Fibroblast of lung (primary cell): ENCODE results near the gene TBXT. TPM values are rescaled to one million over a fixed set of nuclear protein-coding genes. Genes with fewer than 3 reads are reported as not detected.

Source experiments
- DNase-seq, 2 donors: peaks; one replicate each; pipeline versions ENCODE4 v3.0.0 to v3.0.0-alpha.2; 2010; ENCODE audit warnings: low read depth in 2 of 2
- H2AFZ ChIP-seq: 2 replicates; pipeline ENCODE4 v1.5.1; 2012; ENCODE audit warnings: low read length, control low read depth, inconsistent platforms
- H3K27ac ChIP-seq: 2 replicates; pipeline ENCODE4 v1.5.1; 2011; ENCODE audit warnings: low read length, control low read depth; ENCODE audit not compliant: insufficient read depth
- H3K27me3 ChIP-seq: 2 replicates; pipeline ENCODE4 v1.5.1; 2011; ENCODE audit warnings: mild to moderate bottlenecking, low read length; ENCODE audit not compliant: control insufficient read depth, insufficient read depth
- H3K36me3 ChIP-seq: 2 replicates; pipeline ENCODE4 v1.5.1; 2011; ENCODE audit warnings: low read length; ENCODE audit not compliant: control insufficient read depth, insufficient read depth
- H3K4me1 ChIP-seq: 2 replicates; pipeline ENCODE4 v1.5.1; 2011; ENCODE audit warnings: low read length; ENCODE audit not compliant: control insufficient read depth, insufficient read depth; ENCODE audit errors: extremely low read depth
- H3K4me2 ChIP-seq: 2 replicates; pipeline ENCODE4 v1.5.1; 2011; ENCODE audit warnings: low read length, control low read depth; ENCODE audit not compliant: insufficient read depth; ENCODE audit errors: extremely low read depth
- H3K4me3 ChIP-seq, 4 experiments: fragments of 200-600 bp in 1 of 4; sonication (generic) in 1 of 4; replicated peaks in 1 of 4; 2 replicates each; pipeline ENCODE4 v1.5.1; 2011 to 2016; ENCODE audit warnings: low read length in 4 of 4, low read depth in 3 of 4, mild to moderate bottlenecking in 3 of 4, control low read depth in 2 of 4, inconsistent platforms in 1 of 4, mixed read lengths in 1 of 4; ENCODE audit not compliant: insufficient read depth in 1 of 4; ENCODE audit errors: control extremely low read depth in 1 of 4
- H3K79me2 ChIP-seq: 2 replicates; pipeline ENCODE4 v1.5.1; 2012; ENCODE audit warnings: mild to moderate bottlenecking, low read length, inconsistent platforms; ENCODE audit not compliant: control insufficient read depth, insufficient read depth
- H3K9ac ChIP-seq: 2 replicates; pipeline ENCODE4 v1.5.1; 2011; ENCODE audit warnings: mild to moderate bottlenecking, low read length, control low read depth; ENCODE audit not compliant: insufficient read depth
- H3K9me3 ChIP-seq: 2 replicates; pipeline ENCODE4 v1.5.1; 2012; ENCODE audit warnings: low read depth, low read length; ENCODE audit not compliant: control insufficient read depth, insufficient read depth
- H4K20me1 ChIP-seq: 2 replicates; pipeline ENCODE4 v1.5.1; 2011; ENCODE audit warnings: low read length; ENCODE audit not compliant: control insufficient read depth, insufficient read depth; ENCODE audit errors: extremely low read depth
- CTCF ChIP-seq, 2 donors: IDR thresholded peaks in 1 of 2; conservative IDR thresholded peaks in 1 of 2; 1 replicate in 1 of 2; 2 replicates in 1 of 2; pipeline ENCODE4 v1.5.1; 2011 to 2012; ENCODE audit warnings: low read length in 2 of 2, control low read depth in 1 of 2, inconsistent platforms in 1 of 2, low read depth in 1 of 2, mild to moderate bottlenecking in 1 of 2
- EZH2 ChIP-seq: IDR thresholded peaks from 2 replicates; pipeline ENCODE4 v1.5.1; 2012; ENCODE audit warnings: low read length, control low read depth, mild to moderate bottlenecking; ENCODE audit errors: missing control alignments
- polyA plus RNA-seq, 2 donors: library from polyadenylated mRNA; depleted of rRNA in 1 of 2; stranded (reverse) in 1 of 2; unstranded in 1 of 2; fragments of >200 nt; gene quantifications; 2 replicates each; pipeline ENCODE4 v1.2.1, GENCODE V29; 2011 to 2012; ENCODE audit warnings: missing spikeins in 1 of 2
- total RNA-seq: library from RNA; depleted of rRNA; stranded (reverse); fragments of >200 nt; gene quantifications from 2 replicates; pipeline ENCODE4 v1.2.1, GENCODE V29; 2014

Gene TBXT
- total and polyA plus RNA-seq, 2 donors (not counting 1 experiment from before 2014, with no cell fraction given): not detected

GRCh38 chr6:166166314-166167257, 1.1 kb downstream of the TBXT start:
- Histone ChIP-seq H3K27ac (no peak overlapping the region), H3K27me3 (peaks cover 23% of the 10 kb centered on the region), H3K36me3 (no peaks in the 10 kb centered on the region), H2AFZ (no peak overlapping the region), H4K20me1 (no peaks in the 10 kb centered on the region), H3K4me1 (no peaks in the 10 kb centered on the region), H3K9ac (no peak overlapping the region), H3K4me3 (no peak overlapping the region), H3K9me3 (no peaks in the 10 kb centered on the region), H3K79me2 (no peaks in the 10 kb centered on the region), H3K4me2 (no peak overlapping the region)
- DNase-seq: no peak
- no peak for TF ChIP-seq CTCF (conservative IDR thresholded peaks at IDR 0.05 in 1 of 2, IDR thresholded peaks at IDR 0.05 in 1 of 2; ENCODE audit: low read depth in 1 of 2, low read length in 2 of 2)
- peak; percentile 22 for TF ChIP-seq EZH2

- no peak for DNase-seq
- Histone ChIP-seq H4K20me1 (no peaks in the 10 kb centered on the region), H3K79me2 (no peaks in the 10 kb centered on the region), H3K36me3 (no peaks in the 10 kb centered on the region), H3K4me3 (no peak overlapping the region), H3K27ac (no peak overlapping the region), H3K4me2 (no peak overlapping the region), H3K27me3 (peaks cover 23% of the 10 kb centered on the region), H3K9ac (no peak overlapping the region), H2AFZ (no peak overlapping the region), H3K4me1 (no peaks in the 10 kb centered on the region), H3K9me3 (no peaks in the 10 kb centered on the region)
- TF ChIP-seq CTCF (conservative IDR thresholded peaks at IDR 0.05 in 1 of 2, IDR thresholded peaks at IDR 0.05 in 1 of 2; ENCODE audit: low read depth in 1 of 2, low read length in 2 of 2) (no peak), EZH2 (no peak)
Measured at GRCh38 chr6:166165558-166166313, 1.9 kb downstream of the TBXT start.
